NCI-H748 (cell line): Measurements from ENCODE around the gene ZNF799.
"Not testable (repeated sequence)": the region's sequence is repeated elsewhere in the genome, so short reads cannot be mapped to it uniquely, and the experiment has no call there.

Experiments
- DNase-seq: peaks from one replicate; lab custom pipeline; 2025; ENCODE audit not compliant: unreplicated experiment; lab: John Stamatoyannopoulos, UW

Gene ZNF799

GRCh38 chr19:12400633-12401502, at the start of gene ZNF799:
TSS of gene ZNF799 (minus strand) at chr19:12401271. CDS start at chr19:12401070, 201 bp downstream.
- peak; percentile 96 for DNase-seq

DNA sequence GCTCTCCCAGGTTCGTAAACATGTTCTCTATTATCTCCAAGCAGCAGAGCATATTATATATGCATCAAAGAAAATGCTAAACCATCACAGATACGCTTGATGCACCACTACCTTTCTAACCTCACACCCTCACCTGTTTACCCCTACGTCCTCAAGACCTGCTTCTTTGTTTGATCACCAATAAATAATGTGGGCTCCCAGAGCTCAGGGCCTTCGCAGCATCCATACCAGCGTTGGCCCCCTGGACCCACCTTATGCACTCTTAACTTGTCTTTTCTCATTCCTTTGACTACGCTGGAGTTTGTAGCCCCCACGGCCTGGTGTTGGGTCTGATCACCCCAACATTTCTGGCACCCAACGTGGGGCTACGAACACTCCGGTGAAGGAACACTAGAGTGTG, 49.8 kb upstream of the ZNF799 start:
- DNase-seq = no peak

GRCh38 chr19:12448808-12449207, 47.7 kb upstream of the ZNF799 start:
- no peak for DNase-seq

DNA sequence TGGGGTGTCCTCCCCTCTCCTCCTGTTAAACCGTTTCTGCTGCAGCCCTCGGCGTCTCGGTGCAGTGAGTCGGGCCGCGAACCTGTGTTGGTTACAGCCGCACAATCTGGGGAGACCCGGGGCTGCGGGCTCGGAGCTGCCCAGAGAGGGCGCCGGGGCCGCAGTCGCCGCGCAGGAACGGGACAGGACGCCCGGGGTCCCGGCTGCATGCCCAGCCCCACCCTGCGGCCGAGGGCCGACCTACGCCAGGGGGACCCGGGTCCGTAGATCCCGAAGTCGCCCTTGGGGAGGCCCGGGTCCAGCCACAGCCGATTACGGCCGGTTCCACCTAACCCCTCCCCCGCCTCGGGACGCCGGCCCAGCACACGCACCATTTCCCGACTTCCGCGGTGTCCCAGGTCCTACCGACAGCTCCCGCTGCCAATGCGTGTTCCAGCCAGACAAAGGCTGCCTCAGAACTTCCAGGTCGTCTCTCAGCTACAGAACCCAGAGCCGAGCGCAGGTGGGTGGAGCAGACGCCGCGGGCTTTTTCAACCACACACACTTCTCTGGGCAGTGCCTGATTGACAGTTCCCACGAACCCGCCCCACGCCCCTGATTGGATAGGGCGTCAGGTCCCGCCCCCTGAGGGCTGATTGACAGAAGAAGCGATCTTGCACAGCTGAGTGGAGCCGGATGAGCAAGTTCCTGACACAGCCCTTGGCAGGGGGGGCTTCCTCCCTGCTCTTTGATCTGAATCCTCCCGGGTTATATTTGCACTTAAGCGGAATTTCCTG, 39.7 kb upstream of the ZNF799 start, which contains the start of gene ZNF443:
ZNF443 (minus strand) TSS at position 481 of the 776 bp plus-strand sequence; CDS start at position 374, 107 bp downstream.
- DNase-seq = peak; percentile 96

GRCh38 chr19:12439686-12440540, 38.8 kb upstream of the ZNF799 start:
- peak; percentile 10 for DNase-seq

GRCh38 chr19:12430726-12431299, 29.7 kb upstream of the ZNF799 start:
- not testable (repeated sequence) for DNase-seq

DNA sequence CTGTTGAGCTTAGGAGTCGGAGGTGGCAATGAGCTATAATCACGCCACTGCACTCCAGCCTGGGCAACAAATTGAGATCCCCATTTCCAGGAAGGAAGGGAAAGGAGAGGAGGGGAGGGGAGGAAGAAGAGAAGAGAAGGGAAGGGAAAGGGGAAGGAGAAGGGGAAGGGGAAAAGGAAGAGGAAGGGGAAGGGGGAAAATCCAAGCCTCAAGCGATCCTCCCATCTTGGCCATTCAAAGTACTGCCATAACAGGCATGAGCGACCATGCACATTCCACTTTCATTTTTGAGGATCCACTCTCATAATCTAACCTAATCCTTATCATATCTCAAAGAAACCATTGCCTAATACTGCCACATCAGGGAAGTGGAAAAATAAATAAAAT, 24.8 kb upstream of the ZNF799 start:
- DNase-seq = no peak

DNA sequence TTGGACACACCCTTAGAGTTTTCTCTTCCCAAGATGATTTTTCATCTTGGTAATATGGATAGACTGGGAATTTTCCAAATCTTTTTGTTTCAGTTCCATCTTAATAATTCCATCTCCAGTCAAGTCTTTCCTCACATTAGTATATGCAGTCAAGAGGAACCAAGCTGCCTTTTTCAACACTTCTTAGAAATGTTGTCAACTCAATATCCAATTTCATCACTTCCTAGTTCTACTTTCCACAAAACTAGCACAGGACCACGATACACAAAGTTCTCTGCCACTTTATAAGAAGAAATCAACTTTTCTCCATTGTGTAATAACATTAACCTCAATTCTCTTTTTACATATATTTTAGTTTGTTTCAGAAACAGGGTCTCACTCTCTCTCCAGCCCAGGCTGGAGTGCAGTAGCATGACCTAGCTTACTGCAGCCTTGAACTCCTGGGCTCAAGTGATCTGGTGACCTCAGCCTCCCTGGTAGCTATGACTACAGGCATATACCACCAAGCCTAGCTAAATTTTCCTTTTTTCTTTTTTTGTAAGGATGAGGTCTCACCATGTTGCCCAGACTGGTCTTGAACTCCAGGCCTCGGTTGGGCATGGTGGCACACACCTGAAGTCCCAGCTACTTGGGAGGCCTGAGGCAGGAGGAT, 24.3 kb upstream of the ZNF799 start:
- DNase-seq = no peak

GRCh38 chr19:12417273-12417672, 16.2 kb upstream of the ZNF799 start:
- not testable (repeated sequence) for DNase-seq

GRCh38 chr19:12411893-12412292, 10.8 kb upstream of the ZNF799 start:
- DNase-seq = no peak

DNA sequence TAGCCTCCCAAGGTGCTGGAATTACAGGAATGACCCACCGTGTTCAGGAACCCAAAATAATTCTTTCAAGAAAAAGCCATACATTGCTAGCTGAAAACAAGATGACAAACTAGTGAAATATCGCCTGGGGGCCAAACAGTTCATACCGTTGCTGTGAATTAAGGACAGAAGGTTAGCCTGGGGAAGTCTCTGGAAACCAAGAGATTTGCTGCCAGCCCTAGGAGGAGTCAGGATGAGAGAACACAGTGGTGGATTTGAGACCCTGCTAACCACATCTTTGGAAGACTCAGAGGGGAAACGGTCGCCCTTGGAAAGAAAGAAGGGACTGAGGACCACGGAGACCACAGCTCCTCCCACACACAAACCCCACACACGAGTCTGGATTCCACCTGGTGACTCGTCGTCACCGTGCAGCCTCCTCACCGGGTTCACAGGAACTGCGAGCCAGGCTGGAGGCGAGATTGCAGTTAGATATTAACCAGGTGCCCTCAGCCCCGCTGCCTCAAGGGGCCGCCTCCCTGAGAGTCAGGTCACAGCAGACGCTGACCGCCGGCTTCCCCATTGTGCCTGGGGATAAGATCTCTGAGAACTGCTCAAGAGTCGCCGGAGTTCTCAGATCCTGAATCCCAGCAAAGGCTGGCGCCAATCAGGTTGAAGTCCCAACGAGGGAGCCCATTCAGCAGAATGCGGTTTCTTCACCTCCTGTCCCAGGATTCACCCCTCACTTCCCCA, 1.0 kb downstream of the ZNF799 start:
- DNase-seq = peak; percentile 3

DNA sequence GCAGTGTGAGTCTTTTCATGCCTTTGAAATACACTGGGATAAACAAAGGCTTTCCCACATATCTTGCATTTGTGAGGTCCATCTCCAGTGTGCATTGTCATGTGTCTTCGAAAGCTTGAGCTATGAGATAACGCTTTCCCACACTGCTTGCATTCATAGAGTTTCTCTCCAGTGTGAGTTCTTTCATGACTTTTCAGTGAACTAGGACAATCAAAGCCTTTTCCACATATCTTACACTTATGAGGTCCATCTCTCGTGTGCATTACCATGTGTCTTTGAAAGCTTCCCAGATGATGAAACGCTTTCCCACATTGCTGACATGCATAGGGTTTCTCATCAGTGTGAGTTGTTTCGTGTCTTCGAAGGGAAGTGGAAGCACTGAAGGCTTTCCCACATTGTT, 9.9 kb downstream of the ZNF799 start:
- not testable (repeated sequence) for DNase-seq

GRCh38 chr19:12386365-12386764, 14.7 kb downstream of the ZNF799 start:
- DNase-seq = not testable (repeated sequence)

- no peak for DNase-seq
These were observed 20.7 kb downstream of the ZNF799 start for GRCh38 chr19:12380444-12380737.

DNA sequence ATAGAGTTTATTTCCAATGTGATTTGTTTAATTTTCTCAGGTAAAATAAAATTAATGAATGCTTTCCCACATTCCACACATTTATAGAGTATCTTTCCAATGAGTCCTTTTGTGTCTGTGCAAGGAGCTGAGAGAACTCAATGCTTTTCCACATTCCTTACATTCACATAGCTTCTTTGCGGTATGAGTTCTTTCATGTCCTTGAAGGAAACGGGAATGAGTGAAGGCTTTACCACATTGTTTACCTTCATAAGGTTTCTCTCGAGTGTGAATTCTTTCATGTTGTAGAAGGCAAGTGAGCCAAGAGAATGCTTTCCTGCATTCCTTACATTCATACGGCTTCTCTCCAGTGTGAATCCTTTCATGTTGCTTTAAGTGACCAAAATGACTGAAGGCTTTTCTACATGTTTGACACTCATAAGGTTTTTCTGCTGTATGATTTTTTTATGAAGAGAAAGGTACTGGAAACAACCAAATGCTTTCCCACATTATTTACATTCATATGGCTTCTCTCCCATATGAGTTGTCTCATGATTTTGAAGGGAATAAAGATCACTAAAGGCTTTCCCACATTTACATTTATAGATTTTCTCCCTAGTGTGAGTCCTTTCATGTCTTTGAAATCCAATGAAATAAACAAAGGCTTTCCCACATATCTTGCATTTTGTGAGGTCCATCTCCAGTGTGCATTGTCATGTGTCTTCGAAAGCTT, 21.2 kb downstream of the ZNF799 start:
- no peak for DNase-seq

- no peak for DNase-seq
These were observed 27.0 kb downstream of the ZNF799 start for GRCh38 chr19:12374026-12374425.

DNA sequence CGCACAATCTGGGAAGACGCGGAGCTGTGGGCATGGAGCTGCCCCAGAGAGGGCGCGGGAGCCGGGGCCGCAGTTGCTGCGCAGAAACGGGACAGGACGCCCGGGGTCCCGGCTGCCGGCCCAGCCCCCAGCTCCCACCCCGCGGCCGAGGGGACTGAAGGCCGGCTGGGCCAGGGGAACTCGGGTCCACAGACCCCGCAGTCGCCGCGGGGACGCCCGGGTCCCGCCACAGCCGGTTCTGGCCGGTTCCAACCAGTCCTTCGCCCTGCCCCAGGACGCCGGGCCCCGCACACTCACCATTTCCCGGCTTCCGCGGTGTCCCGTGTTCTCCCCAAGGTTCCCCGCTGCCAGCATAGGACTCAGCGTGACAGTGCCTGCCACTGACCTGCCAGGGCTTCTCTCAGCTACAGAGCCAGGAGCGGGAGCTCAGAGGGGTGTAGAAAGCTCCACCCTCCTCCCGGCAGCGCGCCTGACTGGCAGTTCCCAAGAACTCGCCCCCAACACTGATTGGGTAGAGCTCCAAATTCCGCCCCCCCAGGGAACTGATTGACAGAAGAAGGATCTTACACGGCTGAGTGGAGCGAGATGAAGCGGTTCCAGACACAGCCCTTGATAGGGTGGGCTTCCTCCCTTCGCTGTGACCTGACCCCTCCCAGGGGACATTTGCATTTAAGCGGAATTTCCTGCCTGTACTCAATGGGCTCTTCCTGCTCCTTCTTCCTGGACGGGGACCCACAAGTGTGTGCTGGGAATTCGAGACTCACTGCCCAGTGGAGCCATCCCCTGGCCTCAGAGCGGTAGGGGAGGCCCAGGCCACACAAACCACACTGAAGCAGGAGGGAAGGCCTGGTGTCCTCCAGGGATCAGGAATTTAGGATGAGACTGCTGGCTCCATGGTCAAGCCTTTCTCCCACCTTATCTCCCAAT, 35.6 kb downstream of the ZNF799 start, which contains the start of gene ZNF442:
ZNF442 (minus strand) TSS at position 448 of the 927 bp plus-strand sequence. CDS start 2,052 bp downstream, outside the sequence.
- peak; percentile 94 for DNase-seq
